HCT116 (cell line): ENCODE data around the gene USP32. TPM values are rescaled to one million over a fixed set of nuclear protein-coding genes. Genes with fewer than 3 reads are reported as not detected.

Experiments used
- ATAC-seq: fragments of 200-7000 bp; cut with Tn5 transposase; 2 replicates; pipeline ENCODE4 v1.9.1; 2020; ENCODE audit warnings: mild to moderate bottlenecking, moderate library complexity
- BruUV-seq: library from RNA; stranded (reverse); fragments of 400-500 nt; replicated peaks from 2 replicates; lab custom pipeline; 2021; lab: Mats Ljungman, UMichigan
- CTCF ChIA-PET: fragments of 300-600 bp; sonication (Branson Sonifier 250); formaldehyde crosslinking; loops from one replicate; lab custom pipeline; 2021; ENCODE audit warnings: antibody characterized with exemption; lab: Charles Lee
- POLR2A ChIA-PET: fragments of 300-600, 350-600 bp; sonication (Branson Sonifier 250); formaldehyde crosslinking; loops from one replicate; lab custom pipeline; 2021; ENCODE audit warnings: antibody characterized with exemption; lab: Charles Lee
- RAD21 ChIA-PET, 2 experiments: fragments of 300-600 bp; sonication (Branson Sonifier 250); formaldehyde crosslinking; loops; one replicate each; lab custom pipeline; 2023; ENCODE audit warnings: low total read pairs in 2 of 2; ENCODE audit not compliant: uncharacterized antibody in 2 of 2, unreplicated experiment in 2 of 2, low non-redundant PET in 1 of 2; lab: Charles Lee
- DNase-seq: peaks from one replicate; pipeline ENCODE4 v3.0.0-alpha.2; 2010; ENCODE audit warnings: low read depth, low spot score
- H2AFZ ChIP-seq: fragments of 200-600 bp; shearing (Covaris generic), sonication (generic); 2 replicates; pipeline ENCODE4 v1.6.1; 2017; ENCODE audit warnings: low read depth, mixed run types, mixed read lengths, antibody characterized with exemption, low read length; ENCODE audit not compliant: poor library complexity, severe bottlenecking
- H3K27ac ChIP-seq: 2 replicates; pipeline ENCODE4 v1.5.1; 2012; ENCODE audit warnings: low read depth, low read length
- H3K27me3 ChIP-seq: fragments of 200-600 bp; sonication (generic); 2 replicates; pipeline ENCODE4 v1.6.1; 2016; ENCODE audit warnings: mixed run types, low read length, mixed read lengths; ENCODE audit not compliant: insufficient read depth
- H3K36me3 ChIP-seq, 2 experiments: fragments of 200-500 bp in 1 of 2; fragments of 200-600 bp in 1 of 2; sonication (Bioruptor generic) in 1 of 2; sonication (generic) in 1 of 2; 2 replicates each; pipeline versions ENCODE4 v1.5.1 to v1.6.1; 2014 to 2016; ENCODE audit warnings: low read length in 2 of 2, inconsistent platforms in 1 of 2, mixed read lengths in 1 of 2, mixed run types in 1 of 2; ENCODE audit not compliant: insufficient read depth in 2 of 2, control insufficient read depth in 1 of 2
- H3K4me1 ChIP-seq, 2 experiments: fragments of 200-600 bp in 1 of 2; sonication (generic) in 1 of 2; 2 replicates each; pipeline versions ENCODE4 v1.5.1 to v1.6.1; 2012 to 2017; ENCODE audit warnings: low read length in 2 of 2, inconsistent platforms in 1 of 2, mild to moderate bottlenecking in 1 of 2, mixed read lengths in 1 of 2, mixed run types in 1 of 2, moderate library complexity in 1 of 2; ENCODE audit not compliant: insufficient read depth in 2 of 2, control insufficient read depth in 1 of 2
- H3K4me2 ChIP-seq: fragments of 200-600 bp; sonication (generic); 2 replicates; pipeline ENCODE4 v1.6.1; 2017; ENCODE audit warnings: mixed run types, low read length, mixed read lengths
- H3K4me3 ChIP-seq, 2 experiments: fragments of 200-600 bp in 1 of 2; sonication (generic) in 1 of 2; replicated peaks in 1 of 2; 2 replicates each; pipeline ENCODE4 v1.5.1; 2011 to 2016; ENCODE audit warnings: low read length in 2 of 2, control low read depth in 1 of 2, low read depth in 1 of 2, mild to moderate bottlenecking in 1 of 2, mixed read lengths in 1 of 2, mixed run types in 1 of 2
- H3K79me2 ChIP-seq: fragments of 200-600 bp; sonication (generic); 2 replicates; pipeline ENCODE4 v1.6.1; 2017; ENCODE audit warnings: mild to moderate bottlenecking, mixed run types, low read length, moderate library complexity, mixed read lengths; ENCODE audit not compliant: insufficient read depth
- H3K9ac ChIP-seq: fragments of 200-600 bp; sonication (generic); 2 replicates; pipeline ENCODE4 v1.6.1; 2016; ENCODE audit warnings: low read length, mixed read lengths
- H3K9me2 ChIP-seq: fragments of 200-600 bp; sonication (generic), shearing (Covaris generic); 2 replicates; pipeline ENCODE4 v1.6.1; 2017; ENCODE audit warnings: mixed run types, mild to moderate bottlenecking, moderate library complexity; ENCODE audit not compliant: insufficient read depth
- H3K9me3 ChIP-seq, 2 experiments: fragments of 200-500 bp in 1 of 2; fragments of 200-600 bp in 1 of 2; sonication (Bioruptor generic) in 1 of 2; sonication (generic) in 1 of 2; 2 replicates each; pipeline ENCODE4 v1.6.1; 2014 to 2017; ENCODE audit warnings: low read length in 2 of 2, mixed read lengths in 2 of 2, inconsistent platforms in 1 of 2, low read depth in 1 of 2, mild to moderate bottlenecking in 1 of 2, mixed run types in 1 of 2, moderate library complexity in 1 of 2; ENCODE audit not compliant: control insufficient read depth in 1 of 2, insufficient read depth in 1 of 2
- H4K20me1 ChIP-seq: fragments of 200-600 bp; sonication (generic), shearing (Covaris generic); 2 replicates; pipeline ENCODE4 v1.6.1; 2017; ENCODE audit warnings: mixed run types, mild to moderate bottlenecking, moderate library complexity; ENCODE audit not compliant: insufficient read depth
- CBX3 ChIP-seq: IDR thresholded peaks from 2 replicates; pipeline ENCODE4 v1.6.1; 2012; ENCODE audit warnings: low read depth
- EZH2 ChIP-seq: fragments of 200-600 bp; sonication (generic); IDR thresholded peaks from 2 replicates; pipeline ENCODE4 v1.6.1; 2017; ENCODE audit warnings: antibody characterized with exemption, mixed run types
- FOSL1 ChIP-seq: IDR thresholded peaks from 2 replicates; pipeline ENCODE4 v1.6.1; 2012; ENCODE audit warnings: low read depth
- SP1 ChIP-seq: IDR thresholded peaks from 2 replicates; pipeline ENCODE4 v1.6.1; 2012; ENCODE audit warnings: low read depth
- ZBTB33 ChIP-seq: IDR thresholded peaks from 2 replicates; pipeline ENCODE4 v1.6.1; 2011; ENCODE audit warnings: mild to moderate bottlenecking, low read length, moderate library complexity; ENCODE audit not compliant: insufficient replicate concordance; ENCODE audit errors: extremely low read depth
- intact Hi-C: fragments of 100-400 bp; cut with micrococcal nuclease; formaldehyde crosslinking; loops from 2 replicates; pipeline ENCODE4 v1.10.0; 2022
- total RNA-seq: library from RNA; stranded (reverse); gene quantifications from one replicate; pipeline ENCODE4 v1.2.1, GENCODE V29; 2021; ENCODE audit not compliant: unreplicated experiment
- TF ChIP-seq, protein P1 (sequence below), 3 experiments: fragments of 200-600 bp in 1 of 3; sonication (generic) in 1 of 3; IDR thresholded peaks in 2 of 3; conservative IDR thresholded peaks in 1 of 3; 2 replicates each; pipeline ENCODE4 v1.5.1; 2012 to 2017; ENCODE audit warnings: low read depth in 2 of 3, low read length in 2 of 3, antibody characterized with exemption in 1 of 3, borderline replicate concordance in 1 of 3, control low read depth in 1 of 3, mild to moderate bottlenecking in 1 of 3, mixed read lengths in 1 of 3, mixed run types in 1 of 3, moderate library complexity in 1 of 3; ENCODE audit not compliant: insufficient read depth in 1 of 3

USP32 gene
- total RNA-seq, 1 experiment from 2014 or later = 67.0 TPM

DNA sequence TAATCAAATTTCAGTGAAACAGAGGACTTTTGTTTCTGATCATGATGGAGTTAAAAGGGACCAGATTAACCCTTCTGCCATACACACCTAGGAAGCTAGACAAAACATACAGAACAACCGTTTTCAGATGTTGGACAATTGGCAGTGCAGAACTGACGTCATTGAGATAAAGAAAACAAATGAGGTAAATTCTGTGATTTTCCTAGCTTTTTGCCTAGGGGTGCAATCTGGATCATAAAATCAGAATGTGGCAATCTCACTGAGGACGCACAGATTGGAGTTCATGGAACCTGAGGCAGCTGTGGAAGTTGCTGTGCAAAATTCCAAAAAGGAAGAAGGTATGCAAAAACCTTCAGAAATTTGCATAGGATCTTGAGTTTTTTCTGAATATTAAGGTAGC, 15.0 kb upstream of the USP32 start:
- no peak overlapping the region for H3K4me3 ChIP-seq
- H3K9me2 ChIP-seq = no peaks in the 10 kb centered on the region
- RAD21 ChIA-PET = no interaction called here
- H3K27ac ChIP-seq = no peak overlapping the region
- H2AFZ ChIP-seq = no peak overlapping the region
- no peaks in the 10 kb centered on the region for H3K36me3 ChIP-seq
- TF ChIP-seq FOSL1 = no peak
- no peak for TF ChIP-seq CBX3
- TF ChIP-seq ZBTB33 = no peak
- TF ChIP-seq EZH2 = no peak
- no peak for TF ChIP-seq SP1
- TF ChIP-seq, protein P1, sequence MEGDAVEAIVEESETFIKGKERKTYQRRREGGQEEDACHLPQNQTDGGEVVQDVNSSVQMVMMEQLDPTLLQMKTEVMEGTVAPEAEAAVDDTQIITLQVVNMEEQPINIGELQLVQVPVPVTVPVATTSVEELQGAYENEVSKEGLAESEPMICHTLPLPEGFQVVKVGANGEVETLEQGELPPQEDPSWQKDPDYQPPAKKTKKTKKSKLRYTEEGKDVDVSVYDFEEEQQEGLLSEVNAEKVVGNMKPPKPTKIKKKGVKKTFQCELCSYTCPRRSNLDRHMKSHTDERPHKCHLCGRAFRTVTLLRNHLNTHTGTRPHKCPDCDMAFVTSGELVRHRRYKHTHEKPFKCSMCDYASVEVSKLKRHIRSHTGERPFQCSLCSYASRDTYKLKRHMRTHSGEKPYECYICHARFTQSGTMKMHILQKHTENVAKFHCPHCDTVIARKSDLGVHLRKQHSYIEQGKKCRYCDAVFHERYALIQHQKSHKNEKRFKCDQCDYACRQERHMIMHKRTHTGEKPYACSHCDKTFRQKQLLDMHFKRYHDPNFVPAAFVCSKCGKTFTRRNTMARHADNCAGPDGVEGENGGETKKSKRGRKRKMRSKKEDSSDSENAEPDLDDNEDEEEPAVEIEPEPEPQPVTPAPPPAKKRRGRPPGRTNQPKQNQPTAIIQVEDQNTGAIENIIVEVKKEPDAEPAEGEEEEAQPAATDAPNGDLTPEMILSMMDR (IDR thresholded peaks at IDR 0.05 in 2 of 3, conservative IDR thresholded peaks at IDR 0.05 in 1 of 3; ENCODE audit: borderline replicate concordance in 1 of 3, insufficient read depth in 1 of 3, low read depth in 2 of 3, low read length in 2 of 3) = no peak
- ATAC-seq (no peak), DNase-seq (no peak)
- H3K9me3 ChIP-seq = no peaks in the 10 kb centered on the region
- no TSS peak for BruUV-seq
- POLR2A ChIA-PET = no interaction called here
- no peaks in the 10 kb centered on the region for H3K27me3 ChIP-seq
- intact Hi-C loops = no loop called here
- CTCF ChIA-PET = interaction anchor here (2.2 kb wide), 1 partner anchor 15 kb away, joined by 8 read pairs; the partner anchor contains the start of gene USP32
- H3K79me2 ChIP-seq = no peaks in the 10 kb centered on the region
- H4K20me1 ChIP-seq = no peaks in the 10 kb centered on the region
- no peaks in the 10 kb centered on the region for H3K4me1 ChIP-seq
- no peak overlapping the region for H3K4me2 ChIP-seq
- H3K9ac ChIP-seq = no peak overlapping the region
